Kidney (tissue), 14 donors: ENCODE data around the gene KANK4. TPM values are rescaled to one million over a fixed set of nuclear protein-coding genes. Genes with fewer than 3 reads are reported as not detected.
A peak's percentile ranks its signal among the peaks of the same experiment; 100 is the strongest.

Experiments
- DNase-seq, 5 donors: peaks; one replicate each; pipeline ENCODE4 v3.0.0-alpha.2; 2013 to 2020
- FAIRE-seq: peaks from 2 replicates; lab custom pipeline; 2012; peaks lifted over from hg19 to GRCh38; lab: Jason Lieb, UNC
- H3K27ac ChIP-seq, 2 donors: one replicate each; pipeline ENCODE4 v1.7.0; 2013; ENCODE audit warnings: low read depth in 2 of 2, low read length in 2 of 2, inconsistent platforms in 1 of 2
- H3K27me3 ChIP-seq: one replicate; pipeline ENCODE4 v1.7.1; 2013; ENCODE audit warnings: low read length, inconsistent platforms; ENCODE audit not compliant: control insufficient read depth, insufficient read depth
- H3K36me3 ChIP-seq, 3 donors: one replicate each; pipeline versions ENCODE4 v1.7.0 to v1.7.1; 2013; ENCODE audit warnings: low read length in 3 of 3, control low read depth in 1 of 3, inconsistent platforms in 1 of 3; ENCODE audit not compliant: insufficient read depth in 3 of 3, control insufficient read depth in 2 of 3
- H3K4me1 ChIP-seq, 3 donors: one replicate each; pipeline versions ENCODE4 v1.7.0 to v1.7.1; 2013; ENCODE audit warnings: low read length in 3 of 3, inconsistent platforms in 1 of 3, low read depth in 1 of 3; ENCODE audit not compliant: control insufficient read depth in 2 of 3, insufficient read depth in 2 of 3
- H3K4me3 ChIP-seq, 3 donors: one replicate each; pipeline versions ENCODE4 v1.7.0 to v1.8.1; 2013; ENCODE audit warnings: low read length in 3 of 3, control low read depth in 1 of 3, inconsistent platforms in 1 of 3
- H3K9ac ChIP-seq, 3 donors: one replicate each; pipeline versions ENCODE4 v1.7.0 to v1.7.1; 2013; ENCODE audit warnings: low read length in 3 of 3, control low read depth in 1 of 3, inconsistent platforms in 1 of 3
- H3K9me3 ChIP-seq, 3 donors: one replicate each; pipeline versions ENCODE4 v1.7.0 to v1.7.1; 2013; ENCODE audit warnings: low read length in 3 of 3, control low read depth in 1 of 3, inconsistent platforms in 1 of 3; ENCODE audit not compliant: control insufficient read depth in 2 of 3, insufficient read depth in 1 of 3
- intact Hi-C: fragments of 100-400 bp; cut with DNase I; formaldehyde crosslinking; loops from one replicate; pipeline ENCODE4 v1.11.1; 2022
- polyA plus RNA-seq: library from polyadenylated mRNA; stranded (reverse); fragments of 350-450 nt; fragmentation: Illumina TruSeq; extraction: RNeasy Lipid Tissue Mini Kit (QIAGEN cat#74804); gene quantifications from one replicate; pipeline ENCODE4 v1.2.3, GENCODE V29; 2014; ENCODE audit warnings: low read depth, low replicate concordance; ENCODE audit not compliant: insufficient read depth
- total RNA-seq: library from RNA; stranded (reverse); fragmentation: NEBNext Ultra II Directional; extraction: Animal tissue kit (Norgen Biotek cat#: 25700); gene quantifications from one replicate; pipeline ENCODE4 v1.2.1, GENCODE V29; 2021
- TF ChIP-seq, protein P1 (sequence below): IDR thresholded peaks from 3 replicates; pipeline ENCODE4 v1.5.1; 2012; ENCODE audit warnings: mild to moderate bottlenecking, moderate library complexity, borderline replicate concordance; ENCODE audit not compliant: insufficient read depth; ENCODE audit errors: extremely low read depth
- donor health status: control.
- donor health status: control.
- donor health status: control.
- donor health status: control.
- donor health status: control.
- donor health status: DM: yes; HTN: yes; CAD: no.
- donor health status: Normal renal cell carcinoma (clear cell type).

KANK4 gene
- total and polyA plus RNA-seq, 2 donors from 2014 or later: 0.28 to 0.50 TPM

DNA sequence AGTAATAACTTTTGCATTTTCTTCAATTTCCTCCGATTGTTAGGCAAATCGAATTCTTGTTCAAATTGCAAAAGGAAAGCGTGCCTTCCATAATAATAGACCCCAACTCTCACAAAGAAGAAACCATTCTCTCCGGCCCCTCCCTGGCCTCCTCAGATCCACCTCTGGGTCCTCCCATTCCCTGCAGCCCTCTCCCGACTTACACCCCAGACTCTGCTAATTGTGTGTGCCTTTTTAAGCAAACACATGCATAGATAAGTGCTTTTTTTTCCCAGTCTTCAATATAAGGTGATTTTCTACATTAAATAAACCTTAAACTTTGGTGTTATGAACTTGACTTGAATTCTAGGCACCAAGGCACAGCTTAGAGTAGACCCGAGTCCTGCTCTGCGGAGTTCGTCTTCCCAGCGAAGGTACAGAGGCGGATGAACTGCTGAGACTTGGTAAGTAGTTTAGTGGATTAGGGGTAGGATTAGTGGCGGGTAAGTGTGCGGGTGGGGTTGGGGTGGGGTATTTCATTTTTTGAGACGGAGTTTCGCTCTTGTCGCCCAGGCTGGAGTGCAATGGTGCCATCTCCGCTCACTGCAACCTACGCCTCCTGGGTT, 123.0 kb downstream of the KANK4 start:
- no peak overlapping the region for H3K27ac ChIP-seq
- DNase-seq (no peak), FAIRE-seq (no peak)
- H3K36me3 ChIP-seq: no peaks in the 10 kb centered on the region
- no peak overlapping the region for H3K4me3 ChIP-seq
- TF ChIP-seq, protein P1, sequence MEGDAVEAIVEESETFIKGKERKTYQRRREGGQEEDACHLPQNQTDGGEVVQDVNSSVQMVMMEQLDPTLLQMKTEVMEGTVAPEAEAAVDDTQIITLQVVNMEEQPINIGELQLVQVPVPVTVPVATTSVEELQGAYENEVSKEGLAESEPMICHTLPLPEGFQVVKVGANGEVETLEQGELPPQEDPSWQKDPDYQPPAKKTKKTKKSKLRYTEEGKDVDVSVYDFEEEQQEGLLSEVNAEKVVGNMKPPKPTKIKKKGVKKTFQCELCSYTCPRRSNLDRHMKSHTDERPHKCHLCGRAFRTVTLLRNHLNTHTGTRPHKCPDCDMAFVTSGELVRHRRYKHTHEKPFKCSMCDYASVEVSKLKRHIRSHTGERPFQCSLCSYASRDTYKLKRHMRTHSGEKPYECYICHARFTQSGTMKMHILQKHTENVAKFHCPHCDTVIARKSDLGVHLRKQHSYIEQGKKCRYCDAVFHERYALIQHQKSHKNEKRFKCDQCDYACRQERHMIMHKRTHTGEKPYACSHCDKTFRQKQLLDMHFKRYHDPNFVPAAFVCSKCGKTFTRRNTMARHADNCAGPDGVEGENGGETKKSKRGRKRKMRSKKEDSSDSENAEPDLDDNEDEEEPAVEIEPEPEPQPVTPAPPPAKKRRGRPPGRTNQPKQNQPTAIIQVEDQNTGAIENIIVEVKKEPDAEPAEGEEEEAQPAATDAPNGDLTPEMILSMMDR: no peak
- H3K9me3 ChIP-seq: no peaks in the 10 kb centered on the region
- no peak overlapping the region for H3K9ac ChIP-seq
- intact Hi-C loops: no loop called here
- no peaks in the 10 kb centered on the region for H3K4me1 ChIP-seq
- H3K27me3 ChIP-seq: peaks cover 4% of the 10 kb centered on the region

DNA sequence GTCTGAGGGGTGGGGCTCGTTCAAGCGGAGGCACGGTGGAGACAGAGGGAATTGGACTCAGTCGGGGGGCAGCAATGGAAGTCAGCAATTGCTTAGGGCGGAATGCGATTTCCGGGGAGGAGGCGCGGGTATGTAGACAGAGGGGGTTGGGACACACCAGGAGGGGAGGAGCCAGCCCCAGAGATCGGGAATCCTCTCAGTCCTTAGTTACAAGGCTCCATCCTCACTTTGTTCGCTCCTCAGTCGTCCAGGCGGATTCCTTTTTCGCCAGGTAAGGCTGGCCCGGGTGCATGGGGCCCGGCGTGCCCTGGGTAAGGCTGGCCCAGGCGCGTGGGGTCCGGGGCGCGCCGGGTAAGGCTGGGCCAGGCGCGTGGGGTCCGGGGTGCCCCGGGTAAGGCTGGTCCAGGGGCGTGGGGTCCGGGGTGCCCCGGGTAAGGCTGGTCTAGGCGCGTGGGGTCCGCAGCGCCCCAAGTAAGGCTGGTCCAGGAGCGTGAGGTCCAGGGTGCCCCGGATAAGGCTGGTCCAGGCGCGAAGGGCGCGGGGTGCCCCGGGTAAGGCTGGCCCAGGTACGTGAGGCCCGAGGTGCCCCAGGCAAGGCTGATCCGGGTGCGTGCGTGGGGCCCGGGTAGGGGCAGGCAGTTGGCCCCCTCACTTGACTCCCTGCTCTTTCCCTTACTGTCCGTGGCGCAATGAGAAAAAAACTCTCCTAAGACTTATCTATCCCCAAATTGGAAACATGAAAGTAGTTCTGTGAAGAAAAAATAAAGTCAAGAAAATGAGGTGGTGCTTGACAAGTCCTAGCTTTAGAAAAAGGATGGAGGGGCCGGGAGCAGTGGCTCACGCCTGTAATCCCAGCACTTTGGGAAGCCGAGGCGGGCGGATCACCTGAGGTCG, 124.3 kb downstream of the KANK4 start, which contains the start of gene L1TD1:
TSS of gene L1TD1 (plus strand) at position 199 of the 894 bp plus-strand sequence. CDS start 11,780 bp downstream, outside the sequence.
- Histone ChIP-seq H3K9me3 (no peaks in the 10 kb centered on the region), H3K9ac (no peak within 1 kb of the TSS), H3K36me3 (no peaks in the 10 kb centered on the region), H3K27ac (no peak within 1 kb of the TSS), H3K4me3 (peak within 1 kb of the TSS in 1 of 3 donors; percentile 36), H3K27me3 (peaks cover 4% of the 10 kb centered on the region), H3K4me1 (no peaks in the 10 kb centered on the region)
- peak in 4 of 5 donors; percentile 59 to 72 (median 70) for DNase-seq
- TF ChIP-seq, protein P1: no peak
- intact Hi-C loops: no loop called here
- no peak for FAIRE-seq

DNA sequence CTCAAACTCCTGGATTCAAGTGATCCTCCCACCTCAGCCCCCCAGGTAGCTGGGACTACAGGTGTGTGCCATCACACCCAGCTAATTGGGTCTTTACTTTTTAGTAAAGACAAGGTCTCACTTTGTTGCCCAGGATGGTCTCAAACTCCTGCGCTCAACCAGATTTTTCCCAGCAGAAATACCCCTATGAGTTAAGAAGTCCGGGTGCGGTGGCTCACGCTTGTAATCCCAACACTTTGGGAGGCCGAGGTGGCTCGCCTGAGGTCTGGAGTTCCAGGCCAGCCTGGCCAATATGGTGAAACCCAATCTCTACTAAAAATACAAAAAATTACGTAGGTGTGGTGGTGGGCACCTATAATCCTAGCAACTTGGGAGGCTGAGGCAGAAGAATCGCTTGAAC, 131.1 kb downstream of the KANK4 start:
- TF ChIP-seq, protein P1: no peak
- H3K9me3 ChIP-seq: no peaks in the 10 kb centered on the region
- intact Hi-C loops: no loop called here
- H3K4me1 ChIP-seq: no peaks in the 10 kb centered on the region
- H3K27ac ChIP-seq: no peak overlapping the region
- H3K27me3 ChIP-seq: no peaks in the 10 kb centered on the region
- H3K9ac ChIP-seq: no peak overlapping the region
- FAIRE-seq (no peak), DNase-seq (no peak)
- H3K4me3 ChIP-seq: no peak overlapping the region
- H3K36me3 ChIP-seq: no peaks in the 10 kb centered on the region
